Inferior parietal cortex (tissue), 1 donor: Measurements from ENCODE around the gene OR2A14.
"Not testable (repeated sequence)": the region's sequence is repeated elsewhere in the genome, so short reads cannot be mapped to it uniquely, and the experiment has no call there.

ENCODE experiments used
- DNase-seq: peaks from one replicate; pipeline ENCODE4 v3.0.0-alpha.2; 2016; ENCODE audit errors: extremely low spot score

The OR2A14 gene

DNA sequence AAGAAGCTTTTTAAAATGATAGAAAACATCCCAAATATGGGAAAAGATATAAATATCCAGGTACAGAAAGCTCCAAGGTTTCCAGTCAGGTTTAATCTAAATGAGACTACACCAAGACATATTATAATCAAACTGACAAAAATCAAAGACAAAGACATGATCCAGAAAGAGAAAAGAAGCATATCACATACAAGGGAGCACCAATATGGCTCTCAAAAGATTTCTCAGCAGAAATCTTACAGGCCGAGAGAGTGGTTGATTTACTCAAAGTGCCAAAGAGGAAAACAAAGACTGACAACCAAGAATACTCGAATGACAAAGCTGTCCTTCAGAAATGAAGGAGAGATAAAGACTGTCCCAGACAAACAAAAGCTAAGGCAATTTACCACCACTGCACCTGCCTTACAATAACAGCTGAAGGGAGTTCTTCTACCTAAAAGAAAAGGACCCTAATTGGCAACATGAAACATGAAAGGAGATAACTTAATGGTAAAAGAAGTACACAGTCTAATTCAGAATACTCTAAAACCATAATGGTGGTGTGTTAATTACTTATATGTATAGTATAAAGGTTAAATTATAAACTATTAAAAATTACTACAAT, 25.4 kb downstream of the OR2A14 start:
- no peak for DNase-seq

DNA sequence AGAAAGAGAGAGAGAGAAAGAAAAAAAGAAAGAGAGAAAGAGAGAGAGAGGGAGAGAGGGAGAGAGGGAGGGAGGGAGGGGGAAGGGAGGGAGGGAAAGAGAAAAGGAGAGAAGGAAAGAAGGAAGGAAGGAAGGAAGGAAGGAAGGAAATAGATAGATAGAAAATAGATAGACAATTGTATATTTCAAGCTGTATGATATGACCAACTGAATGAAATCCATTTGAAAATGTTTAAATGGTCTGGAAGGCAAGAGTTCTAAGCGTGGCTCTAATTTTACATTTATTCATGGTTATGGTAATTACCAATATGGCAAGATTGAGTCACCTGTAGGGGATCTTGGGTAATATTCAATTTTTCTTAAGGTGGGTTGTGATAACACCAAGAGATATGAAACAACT, 35.9 kb downstream of the OR2A14 start:
- DNase-seq, result no peak

DNA sequence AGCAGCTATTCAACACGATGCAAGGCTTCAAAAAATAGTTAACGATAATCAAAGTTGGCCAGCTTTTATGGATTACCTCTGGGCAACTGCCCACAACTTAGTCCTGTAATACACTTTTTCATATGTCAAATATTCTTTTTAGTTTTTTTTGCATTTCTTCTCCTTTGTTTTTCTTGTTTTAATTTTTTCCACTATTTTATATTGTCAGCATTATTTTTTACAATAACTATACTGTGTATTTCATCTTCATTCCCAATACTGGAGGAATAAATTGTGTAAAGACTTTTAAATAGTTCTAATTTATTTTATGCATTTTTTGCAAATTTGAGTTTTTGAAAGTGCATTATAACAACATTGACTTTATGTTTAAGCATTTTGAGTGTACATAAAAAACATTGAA, 41.8 kb downstream of the OR2A14 start:
- no peak for DNase-seq

DNA sequence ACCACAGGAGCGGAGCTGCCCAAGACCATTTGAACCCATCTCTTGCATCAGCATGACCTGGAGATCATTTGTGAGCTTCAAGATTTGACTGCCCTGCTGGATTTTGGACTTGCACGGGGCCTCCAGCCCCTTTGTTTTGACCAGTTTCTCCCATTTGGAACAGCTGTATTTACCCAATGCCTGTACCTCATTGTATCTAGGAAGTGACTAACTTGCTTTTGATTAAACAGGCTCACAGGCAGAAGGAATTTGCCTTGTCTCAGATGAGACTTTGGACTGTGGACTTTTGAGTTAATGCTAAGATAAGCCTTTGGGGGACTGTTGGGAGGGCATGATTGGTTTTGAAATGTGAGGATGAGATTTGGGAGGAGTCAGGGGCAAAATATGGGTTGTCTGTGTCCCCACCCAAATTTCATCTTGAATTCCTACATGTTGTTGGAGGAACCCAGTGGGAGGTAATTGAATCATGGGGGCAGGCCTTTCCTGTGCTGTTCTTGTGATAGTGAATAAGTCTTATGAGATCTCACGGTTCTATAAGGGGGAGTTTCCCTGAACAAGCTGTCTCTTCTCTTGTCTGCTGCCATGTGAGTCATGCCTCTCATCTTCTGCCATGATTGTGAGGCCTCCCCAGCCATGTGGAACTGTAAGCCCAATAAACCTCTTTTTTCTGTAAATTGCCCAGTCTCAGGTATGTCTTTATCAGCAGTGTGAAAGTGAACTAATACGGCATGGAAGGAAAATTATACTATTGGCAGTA, 48.8 kb downstream of the OR2A14 start:
- DNase-seq, result not testable (repeated sequence)

DNA sequence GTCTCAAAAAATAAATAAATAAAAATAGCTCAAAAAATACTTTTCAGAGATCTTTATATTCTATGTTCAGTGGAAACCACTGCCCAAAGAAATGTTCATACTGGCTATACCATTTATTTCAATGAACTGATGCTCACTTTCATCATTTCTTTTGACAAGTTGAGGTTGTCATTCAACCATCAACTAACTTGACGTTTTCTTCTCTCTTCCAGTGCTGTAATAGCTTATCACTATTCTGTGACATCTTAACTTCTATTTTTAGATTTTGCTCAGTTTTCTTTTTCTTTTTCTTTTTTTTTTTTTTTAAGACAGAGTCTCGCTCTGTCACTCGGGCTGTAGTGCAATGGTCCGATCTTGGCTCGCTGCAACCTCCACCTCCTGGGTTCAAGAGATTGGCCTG, 51.6 kb downstream of the OR2A14 start:
- no peak for DNase-seq

DNA sequence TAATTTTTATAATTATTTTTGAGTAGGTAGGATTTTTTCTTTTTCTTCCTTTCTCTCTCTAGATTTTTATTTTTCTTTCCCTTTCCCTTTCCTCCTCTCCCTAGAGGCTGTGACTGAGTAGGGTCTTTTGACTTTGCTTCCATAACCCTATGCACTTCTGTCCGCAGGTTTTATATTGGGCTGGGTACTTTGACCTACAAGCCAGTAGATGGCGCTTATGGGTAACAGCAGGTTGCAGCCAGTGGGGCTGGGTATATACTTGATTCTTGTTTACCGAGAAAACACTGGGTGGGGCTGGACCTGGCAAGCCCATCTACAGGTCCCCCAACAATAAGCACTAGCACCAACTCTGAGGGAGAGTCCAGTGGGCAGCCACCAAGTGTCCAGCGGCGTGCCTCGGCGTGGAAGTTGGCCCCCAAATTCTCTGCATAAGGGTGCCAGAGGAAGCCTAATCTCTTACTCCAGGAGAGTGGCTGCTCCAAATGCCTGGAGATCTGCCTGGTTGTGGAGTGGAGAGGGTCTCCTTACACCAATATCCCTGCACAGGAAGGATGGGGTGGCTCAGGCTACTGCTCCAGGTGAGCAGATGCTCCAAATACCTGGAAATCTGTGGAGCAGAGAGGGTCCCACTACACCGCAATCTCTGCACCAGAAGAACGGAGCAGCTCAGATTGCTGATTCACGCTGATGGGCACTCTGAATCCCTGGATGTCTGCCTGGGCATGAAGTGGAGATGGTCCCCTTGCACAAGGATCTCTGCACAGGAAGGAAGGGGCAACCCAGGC, 55.6 kb downstream of the OR2A14 start:
- DNase-seq, result peak; percentile 6

DNA sequence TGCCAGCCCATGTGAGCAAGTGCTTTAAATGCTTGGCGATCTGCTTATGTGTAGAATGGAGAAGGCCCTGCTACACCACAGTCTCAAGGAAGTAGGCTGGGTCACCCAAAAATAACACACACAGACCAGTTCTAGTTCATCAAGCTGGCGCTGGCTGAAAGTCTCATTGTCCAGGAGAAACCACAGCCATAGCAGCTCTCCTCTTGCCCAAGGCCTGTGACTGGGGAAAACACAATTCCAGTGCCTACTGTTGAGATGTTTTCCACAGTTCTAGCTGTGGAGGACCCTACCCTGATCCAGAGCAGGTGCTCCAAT, 56.1 kb downstream of the OR2A14 start:
- not testable (repeated sequence) for DNase-seq
